Putamen (tissue), 1 donor: Measurements from ENCODE around the gene TJAP1.
"Not testable (repeated sequence)": the region's sequence is repeated elsewhere in the genome, so short reads cannot be mapped to it uniquely, and the experiment has no call there.

Source experiments
- DNase-seq: peaks from one replicate; pipeline ENCODE4 v3.0.0-alpha.2; 2016; ENCODE audit warnings: low spot score

Gene TJAP1

GRCh38 chr6:43454290-43454695 lies 23.1 kb upstream of the TJAP1 start:
- peak; percentile 78 for DNase-seq

GRCh38 chr6:43454696-43455530 lies 22.5 kb upstream of the TJAP1 start:
- DNase-seq: peak; percentile 33

- peak; percentile 62 for DNase-seq
Observed at GRCh38 chr6:43455531-43456428, 21.6 kb upstream of the TJAP1 start, which contains the start of gene DLK2. DLK2 (minus strand) TSS chr6:43455548; CDS start chr6:43454825, 723 bp downstream.

GRCh38 chr6:43457643-43458042 lies 19.7 kb upstream of the TJAP1 start:
- no peak for DNase-seq

- DNase-seq: not testable (repeated sequence)
Observed at GRCh38 chr6:43458154-43458553, 19.2 kb upstream of the TJAP1 start.

GRCh38 chr6:43459535-43459934 lies 17.8 kb upstream of the TJAP1 start:
- DNase-seq: no peak

- no peak for DNase-seq
Observed at GRCh38 chr6:43460032-43460431, 17.3 kb upstream of the TJAP1 start.

GRCh38 chr6:43461936-43462335 lies 15.4 kb upstream of the TJAP1 start:
- DNase-seq: peak; percentile 11

- no peak for DNase-seq
Observed at GRCh38 chr6:43464337-43464736, 13.0 kb upstream of the TJAP1 start.

GRCh38 chr6:43465948-43466347 lies 11.4 kb upstream of the TJAP1 start:
- no peak for DNase-seq

- DNase-seq: not testable (repeated sequence)
Observed at GRCh38 chr6:43467265-43467664, 10.1 kb upstream of the TJAP1 start.

- no peak for DNase-seq
Observed at GRCh38 chr6:43467752-43468151, 9.6 kb upstream of the TJAP1 start.

GRCh38 chr6:43468240-43468639 lies 9.1 kb upstream of the TJAP1 start:
- DNase-seq: no peak

- DNase-seq: no peak
Observed at GRCh38 chr6:43468748-43469681, 8.4 kb upstream of the TJAP1 start.

GRCh38 chr6:43469947-43470346 lies 7.4 kb upstream of the TJAP1 start:
- DNase-seq: no peak

- no peak for DNase-seq
Observed at GRCh38 chr6:43471399-43471798, 6.0 kb upstream of the TJAP1 start.

GRCh38 chr6:43472515-43472914 lies 4.9 kb upstream of the TJAP1 start:
- DNase-seq: no peak

- DNase-seq: no peak
Observed at GRCh38 chr6:43475516-43475915, 1.9 kb upstream of the TJAP1 start.

- no peak for DNase-seq
Observed at GRCh38 chr6:43476746-43477145, 624 bp upstream of the TJAP1 start.

- no peak for DNase-seq
Observed at GRCh38 chr6:43478008-43478372, 620 bp downstream of the TJAP1 start.

- no peak for DNase-seq
Observed at GRCh38 chr6:43481075-43481474, 3.7 kb downstream of the TJAP1 start.
